SW480 (cell line): Measurements from ENCODE around the gene ECHS1.

Source experiments
- DNase-seq: peaks from one replicate; pipeline ENCODE4 v3.0.0-alpha.2; 2016; ENCODE audit warnings: low spot score

The ECHS1 gene

GRCh38 chr10:133358162-133358924, 14.8 kb downstream of the ECHS1 start:
- no peak for DNase-seq

DNA sequence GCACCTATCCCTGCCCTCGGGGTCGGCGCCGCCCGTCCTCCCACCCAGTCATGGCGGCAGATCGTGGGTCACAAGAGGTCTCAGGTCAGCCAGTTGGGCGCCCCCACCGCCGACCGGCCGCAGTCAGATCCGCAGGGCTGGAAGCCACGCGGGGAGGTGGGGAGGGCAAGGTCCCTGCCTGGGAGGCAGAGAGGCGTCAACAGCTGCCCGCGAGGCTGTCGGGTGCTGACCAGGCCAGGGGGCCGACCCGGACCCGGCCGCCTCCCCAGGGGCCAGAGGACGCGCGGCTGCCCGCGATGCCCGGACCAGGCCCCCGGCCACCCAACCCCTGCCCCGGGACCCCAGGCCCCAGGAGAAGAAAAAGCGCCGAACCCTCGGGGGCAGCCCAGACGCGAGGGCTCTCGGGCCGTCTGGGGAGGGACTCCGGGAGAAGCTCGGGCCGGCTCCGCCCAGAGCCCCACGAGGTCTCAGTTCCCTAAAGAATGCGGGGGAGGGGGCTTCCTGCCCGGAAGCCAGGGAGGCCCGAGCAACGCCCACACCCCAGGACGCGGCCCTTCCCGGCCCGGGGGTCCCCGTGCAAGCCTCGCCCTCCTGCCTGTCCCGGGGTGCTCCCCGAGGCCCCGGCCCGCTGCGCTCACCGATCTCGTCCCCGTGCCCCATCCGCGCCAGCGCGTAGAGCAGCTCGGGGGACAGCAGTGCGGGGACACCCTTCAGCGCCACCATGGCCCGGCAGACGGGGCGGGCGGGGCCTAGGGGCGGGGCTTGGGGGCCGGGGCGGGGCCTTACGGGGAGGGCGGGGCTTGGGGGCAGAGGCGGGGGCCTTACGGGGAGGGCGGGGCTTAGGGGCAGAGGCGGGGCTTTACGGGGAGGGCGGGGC, 15.6 kb downstream of the ECHS1 start, which contains the start of gene FUOM:
Gene FUOM, minus strand, starts transcription at position 735 of the 877 bp plus-strand sequence. Its CDS starts 12 bp downstream, at position 723.
- peak; percentile 58 for DNase-seq

GRCh38 chr10:133356549-133357284, 16.4 kb downstream of the ECHS1 start:
- no peak for DNase-seq

DNA sequence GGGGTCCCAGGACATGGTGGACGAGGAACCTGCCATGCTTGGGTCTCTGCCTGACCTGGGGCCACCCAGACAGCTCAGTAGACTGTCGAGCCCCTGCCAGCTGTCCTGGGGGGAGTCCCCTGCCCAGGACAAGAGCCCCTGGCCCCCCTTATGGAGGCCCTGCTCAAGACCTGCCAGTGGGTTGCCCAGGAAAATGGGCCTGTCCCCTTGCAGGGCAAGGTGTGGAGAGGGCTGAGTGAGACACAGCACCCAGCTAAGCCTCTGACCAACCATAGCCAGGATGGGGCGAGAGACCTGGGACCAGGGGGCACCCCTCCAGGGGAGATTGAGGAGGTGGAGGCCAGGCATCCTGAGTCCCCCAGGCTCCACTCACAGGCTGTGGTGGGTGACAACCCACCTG, 17.2 kb downstream of the ECHS1 start:
- no peak for DNase-seq

- DNase-seq: no peak
Measured at GRCh38 chr10:133355266-133355665, 17.9 kb downstream of the ECHS1 start.

DNA sequence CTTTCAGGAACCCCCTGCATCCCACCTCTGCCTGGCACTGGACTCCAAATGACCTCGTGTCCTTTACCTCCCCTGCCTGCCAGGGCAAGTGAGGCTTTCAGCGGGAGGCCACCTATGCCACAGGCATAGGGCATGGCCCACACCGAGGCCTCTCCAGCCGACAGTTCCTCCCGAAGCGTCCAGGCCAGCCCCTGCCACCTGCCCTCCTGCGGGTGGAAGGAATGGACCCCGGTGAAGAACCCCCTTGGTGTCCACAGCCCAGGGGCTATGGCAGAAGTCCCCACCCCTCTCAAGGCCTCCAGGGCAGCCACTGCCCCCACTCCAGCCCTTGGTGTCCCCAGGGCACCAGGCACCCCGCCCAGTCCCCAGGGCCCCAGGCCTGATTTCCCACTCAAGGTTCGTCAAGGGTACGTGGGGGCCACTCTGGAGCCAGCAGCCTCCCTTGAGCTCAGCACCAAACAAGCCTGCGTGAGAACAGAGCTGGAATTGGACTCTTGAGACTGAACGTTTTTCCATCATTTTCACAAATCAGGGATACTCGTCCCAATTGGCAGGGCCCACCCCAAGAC, 18.4 kb downstream of the ECHS1 start:
- no peak for DNase-seq

DNA sequence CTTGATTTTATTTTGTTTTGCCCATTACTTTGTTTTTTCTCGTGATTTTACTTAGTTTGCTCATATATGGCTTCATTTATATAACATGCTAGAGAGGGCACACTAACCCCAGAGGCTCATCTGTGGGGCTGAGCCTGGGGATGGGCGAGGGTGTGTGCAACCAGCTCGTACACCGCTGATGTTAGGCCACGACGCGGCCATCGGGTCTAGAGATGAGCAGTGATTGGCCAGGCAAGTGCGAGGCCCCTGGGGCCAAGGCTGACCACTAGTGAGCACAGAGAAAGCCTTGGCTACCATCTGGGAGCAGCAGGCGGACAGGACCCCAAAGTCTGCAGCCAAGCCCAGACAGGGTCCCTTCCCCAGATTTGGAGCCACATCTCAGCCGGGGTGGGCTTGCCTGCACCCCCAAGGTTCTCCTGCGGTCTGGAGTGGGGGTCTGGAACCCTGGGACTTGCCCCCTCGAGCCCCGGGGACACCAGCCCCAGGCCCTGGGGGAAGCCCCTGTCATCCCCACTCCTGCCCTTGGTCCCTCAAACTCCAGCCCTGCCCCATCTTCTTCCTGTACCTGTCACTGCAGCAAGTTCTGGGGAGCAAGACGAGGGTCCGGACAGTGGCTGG, 19.1 kb downstream of the ECHS1 start:
- DNase-seq: no peak

DNA sequence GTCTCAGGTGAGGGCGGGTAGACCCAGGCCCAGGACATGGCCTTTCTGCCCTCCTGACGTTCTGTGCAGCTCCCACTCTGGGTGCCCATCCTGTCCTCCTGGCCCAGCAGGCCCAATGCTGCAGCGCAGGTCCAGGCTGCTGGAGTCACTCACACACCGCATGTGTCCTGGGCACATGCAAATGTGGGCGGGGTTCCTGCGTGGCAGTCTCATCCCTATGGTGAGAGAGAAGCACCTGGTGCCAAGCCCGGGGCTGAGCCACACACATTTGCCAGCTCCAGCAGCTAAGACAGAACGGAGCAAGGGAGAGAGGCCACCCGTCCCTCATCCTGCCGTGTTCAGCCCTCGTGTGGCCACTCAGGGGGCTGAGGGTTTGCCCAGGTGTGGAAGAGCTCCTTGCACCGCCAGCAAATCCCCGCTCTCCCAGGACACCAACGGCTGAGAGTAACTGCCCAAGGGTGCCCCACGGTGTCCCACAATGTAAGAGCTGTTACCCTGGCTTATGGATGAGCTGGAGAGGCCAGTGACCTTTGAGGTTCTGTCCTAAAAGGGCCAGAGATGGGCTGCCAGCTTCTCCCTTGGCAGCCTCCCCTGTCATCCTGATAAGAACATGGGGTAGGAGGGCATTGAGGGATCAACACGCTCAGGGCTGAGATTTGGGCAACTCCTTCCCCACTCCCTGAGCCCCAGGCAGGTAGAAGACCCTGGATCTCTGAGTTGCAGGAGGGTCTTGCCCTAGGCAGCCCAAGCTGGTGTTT, 19.8 kb downstream of the ECHS1 start:
- DNase-seq: no peak

DNA sequence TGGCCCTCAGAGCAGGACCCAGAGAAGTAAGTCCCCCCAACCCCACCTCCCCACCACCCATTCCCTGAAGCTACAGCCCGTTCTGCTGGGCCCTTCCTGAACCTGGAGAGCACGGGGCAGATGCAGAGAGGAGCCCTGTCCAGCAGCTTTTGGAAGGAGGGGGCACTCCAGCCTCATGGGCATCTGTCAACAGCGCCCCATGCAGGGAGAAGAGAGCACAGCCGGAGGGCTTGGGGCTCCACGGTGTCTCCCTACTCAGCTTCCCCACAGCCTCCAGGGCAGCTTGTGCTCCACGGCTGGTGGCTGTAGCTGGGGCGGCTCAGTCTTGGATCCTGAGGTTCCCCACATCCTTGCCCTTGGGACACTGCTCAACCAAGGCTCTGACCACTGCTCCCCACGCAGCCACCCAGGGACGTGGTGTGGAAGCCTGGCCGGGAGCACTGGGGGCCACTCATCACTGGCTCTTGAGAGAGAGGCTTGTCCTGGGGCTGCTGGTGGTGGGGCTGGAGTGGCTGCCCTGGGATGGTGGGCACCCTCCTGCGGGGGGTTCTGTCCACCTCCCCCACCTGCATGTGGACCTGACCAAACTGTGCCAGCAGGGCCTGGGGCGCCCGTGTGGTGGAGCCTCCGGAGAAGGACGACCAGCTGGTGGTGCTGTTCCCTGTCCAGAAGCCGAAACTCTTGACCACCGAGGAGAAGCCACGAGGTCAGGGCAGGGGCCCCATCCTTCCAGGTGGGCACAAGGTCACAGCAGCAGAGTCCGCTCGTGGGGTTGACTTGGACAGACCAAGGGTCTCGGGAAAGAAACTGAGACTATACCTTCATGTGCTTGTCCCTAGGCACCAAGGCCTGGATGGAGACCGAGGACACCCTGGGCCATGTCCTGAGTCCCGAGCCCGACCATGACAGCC, 21.5 kb downstream of the ECHS1 start:
- DNase-seq: no peak

- no peak for DNase-seq
Measured at GRCh38 chr10:133350950-133351329, 22.2 kb downstream of the ECHS1 start.

DNA sequence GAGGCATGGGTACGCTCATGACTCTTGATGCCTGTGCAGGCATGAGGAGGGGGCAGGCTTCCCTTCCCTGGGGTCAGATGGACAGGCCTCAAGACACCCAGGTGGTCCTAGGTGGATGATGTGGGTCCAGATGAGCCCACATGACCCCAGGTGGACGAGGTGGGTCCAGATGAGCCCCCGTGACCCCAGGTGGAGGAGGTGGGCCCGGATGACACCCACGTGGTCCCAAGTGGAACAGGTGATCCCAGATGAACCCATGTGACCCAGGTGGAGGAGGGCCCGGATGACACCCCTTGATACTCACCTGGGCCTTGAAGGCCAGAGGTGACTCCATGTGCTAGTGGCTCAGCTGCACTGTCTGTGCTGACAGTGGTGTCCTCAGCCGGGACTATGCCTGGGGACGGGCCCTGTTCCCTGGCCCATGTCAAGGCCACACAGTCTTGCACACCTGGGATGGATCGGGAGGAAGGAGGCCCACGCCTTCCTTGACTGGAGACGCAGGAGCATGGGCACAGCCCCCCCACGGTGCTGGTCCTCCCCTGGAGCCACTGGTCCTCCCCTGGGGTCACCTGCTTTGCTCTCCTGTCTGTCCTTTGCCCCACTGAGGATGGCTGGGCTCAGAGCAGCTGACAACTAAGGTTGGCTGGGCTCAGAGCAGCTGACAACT, 22.7 kb downstream of the ECHS1 start:
- DNase-seq: no peak

- no peak for DNase-seq
Measured at GRCh38 chr10:133349577-133350011, 23.6 kb downstream of the ECHS1 start.

GRCh38 chr10:133349160-133349568, 24.0 kb downstream of the ECHS1 start:
- no peak for DNase-seq

- DNase-seq: peak; percentile 32
Measured at GRCh38 chr10:133347710-133348517, 25.2 kb downstream of the ECHS1 start.

DNA sequence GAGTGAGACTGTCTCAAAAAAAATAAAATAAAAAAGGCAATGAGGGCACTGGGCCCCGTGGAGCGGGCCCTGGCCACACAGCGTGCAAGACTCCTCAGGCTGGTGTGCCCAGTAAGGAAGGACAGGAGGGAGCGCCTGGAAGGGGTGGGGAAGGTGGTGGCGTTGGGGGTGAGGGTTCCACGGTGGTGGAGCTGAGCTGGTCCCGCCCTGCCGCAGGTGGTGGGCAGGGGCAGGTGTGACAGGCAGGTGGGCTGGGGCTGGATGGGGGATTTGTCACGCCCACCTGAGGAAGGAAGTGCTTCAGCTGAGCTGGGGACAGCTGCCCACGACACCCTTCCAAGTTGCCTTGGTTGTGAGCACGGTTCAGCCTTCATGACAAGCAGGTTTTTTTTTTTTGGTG, 26.7 kb downstream of the ECHS1 start:
- DNase-seq: no peak

DNA sequence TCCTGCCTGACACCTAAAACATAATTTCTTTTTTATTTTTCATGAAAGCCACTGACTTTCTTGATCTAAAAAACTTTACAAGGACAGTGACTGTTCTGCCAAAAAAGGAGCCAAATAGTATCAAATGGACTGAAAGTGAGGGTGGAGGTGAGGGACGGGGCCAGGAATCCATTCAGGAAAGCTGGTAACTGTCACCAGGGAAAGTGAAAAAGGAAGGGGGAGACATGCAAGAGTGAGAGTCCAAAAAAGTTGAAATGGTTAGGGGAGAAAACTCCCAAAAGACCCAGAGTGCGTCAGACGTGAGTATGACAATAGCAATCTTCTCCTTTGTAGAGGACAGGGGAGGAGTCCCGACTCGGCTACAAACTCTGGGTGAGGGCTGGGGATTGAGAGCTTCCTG, 28.9 kb downstream of the ECHS1 start:
- no peak for DNase-seq

GRCh38 chr10:133343558-133343957, 29.6 kb downstream of the ECHS1 start:
- DNase-seq: peak; percentile 59

DNA sequence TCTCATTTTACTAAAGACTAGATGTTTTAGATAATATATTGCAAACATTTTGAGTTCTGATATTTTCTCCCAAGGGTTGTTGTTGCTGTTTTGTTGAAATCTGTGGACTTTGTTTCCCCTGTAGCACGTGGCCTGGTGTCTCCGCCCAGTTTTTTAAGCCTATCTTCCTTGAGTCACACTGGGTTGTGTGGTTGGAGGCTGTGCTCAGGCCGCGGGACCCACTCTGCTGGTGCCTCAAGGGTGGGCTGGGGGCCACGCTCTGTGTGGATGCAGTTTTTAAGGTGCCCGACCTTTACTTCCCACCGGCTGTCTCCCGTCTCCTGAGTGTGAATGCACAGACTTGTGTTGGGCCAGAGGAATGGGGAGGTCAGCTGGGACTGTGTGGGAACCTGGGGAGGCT, 30.2 kb downstream of the ECHS1 start:
- DNase-seq: no peak
